DND-41 (cell line): Measurements from ENCODE around the gene KCNH3.

ENCODE experiments used
- ATAC-seq: fragments of 200-7000 bp; cut with Tn5 transposase; 3 replicates; pipeline ENCODE4 v1.9.1; 2021; ENCODE audit warnings: low read depth; ENCODE audit not compliant: insufficient read depth
- DNase-seq: peaks from one replicate; pipeline ENCODE4 v3.0.0-alpha.2; 2020
- H2AFZ ChIP-seq: 2 replicates; pipeline ENCODE4 v1.6.0; 2012; ENCODE audit warnings: low read depth, low read length
- H3K27ac ChIP-seq: 2 replicates; pipeline ENCODE4 v1.5.1; 2012; ENCODE audit warnings: low read length, inconsistent platforms
- H3K27me3 ChIP-seq: fragments of 200-600 bp; sonication (generic); 2 replicates; pipeline ENCODE4 v1.6.0; 2012; ENCODE audit warnings: low read length, mild to moderate bottlenecking, inconsistent platforms; ENCODE audit not compliant: insufficient read depth, poor library complexity
- H3K36me3 ChIP-seq: 2 replicates; pipeline ENCODE4 v1.5.1; 2012; ENCODE audit warnings: low read length, inconsistent platforms; ENCODE audit not compliant: insufficient read depth
- H3K4me1 ChIP-seq: 2 replicates; pipeline ENCODE4 v1.5.1; 2012; ENCODE audit warnings: mild to moderate bottlenecking, low read length; ENCODE audit not compliant: insufficient read depth
- H3K4me2 ChIP-seq: 2 replicates; pipeline ENCODE4 v1.6.0; 2012; ENCODE audit warnings: mild to moderate bottlenecking, moderate library complexity, low read length, inconsistent platforms; ENCODE audit not compliant: insufficient read depth
- H3K4me3 ChIP-seq, 2 experiments: fragments of 200-600 bp in 1 of 2; shearing (Covaris generic) in 1 of 2; 2 replicates each; pipeline ENCODE4 v1.5.1; 2012 to 2016; ENCODE audit warnings: inconsistent platforms in 2 of 2, low read length in 2 of 2, mild to moderate bottlenecking in 2 of 2, low read depth in 1 of 2, moderate library complexity in 1 of 2
- H3K79me2 ChIP-seq: 2 replicates; pipeline ENCODE4 v1.6.0; 2012; ENCODE audit warnings: low read length, inconsistent platforms; ENCODE audit not compliant: insufficient read depth
- H3K9ac ChIP-seq: 2 replicates; pipeline ENCODE4 v1.6.0; 2012; ENCODE audit warnings: low read depth, mild to moderate bottlenecking, inconsistent platforms, low read length, moderate library complexity
- H3K9me3 ChIP-seq: 2 replicates; pipeline ENCODE4 v1.5.1; 2012; ENCODE audit warnings: low read length, moderate library complexity, mild to moderate bottlenecking, inconsistent platforms; ENCODE audit not compliant: insufficient read depth, severe bottlenecking
- H4K20me1 ChIP-seq: 2 replicates; pipeline ENCODE4 v1.6.0; 2012; ENCODE audit warnings: low read length; ENCODE audit not compliant: insufficient read depth
- CTCF ChIP-seq: IDR thresholded peaks from 2 replicates; pipeline ENCODE4 v1.5.1; 2012; ENCODE audit warnings: borderline replicate concordance, low read length, moderate library complexity, mild to moderate bottlenecking; ENCODE audit not compliant: poor library complexity, severe bottlenecking; ENCODE audit errors: extremely low read depth
- EZH2 ChIP-seq: IDR thresholded peaks from 3 replicates; pipeline ENCODE4 v1.6.1; 2012; ENCODE audit warnings: borderline replicate concordance, low read depth, mild to moderate bottlenecking, moderate library complexity, low read length, inconsistent platforms; ENCODE audit not compliant: severe bottlenecking

The KCNH3 gene

GRCh38 chr12:49560695-49561094 lies 21.9 kb downstream of the KCNH3 start:
- ATAC-seq (no peak), DNase-seq (no peak)
- Histone ChIP-seq H4K20me1 (peaks cover 14% of the 10 kb centered on the region), H3K4me2 (no peak overlapping the region), H3K27ac (no peak overlapping the region), H3K27me3 (no peaks in the 10 kb centered on the region), H3K36me3 (peaks cover 89% of the 10 kb centered on the region), H3K4me1 (peaks cover 1% of the 10 kb centered on the region; the same call in 1 of the 2 replicates), H2AFZ (no peak overlapping the region), H3K9ac (no peak overlapping the region), H3K79me2 (peaks cover 2% of the 10 kb centered on the region; the same call in 1 of the 2 replicates), H3K9me3 (no peaks in the 10 kb centered on the region), H3K4me3 (no peak overlapping the region)
- TF ChIP-seq EZH2 (no peak), CTCF (no peak)

GRCh38 chr12:49562233-49562632 lies 23.4 kb downstream of the KCNH3 start:
- no peak overlapping the region for H3K9ac ChIP-seq
- no peak overlapping the region for H3K4me2 ChIP-seq
- H3K27me3 ChIP-seq: no peaks in the 10 kb centered on the region
- no peak overlapping the region for H2AFZ ChIP-seq
- TF ChIP-seq EZH2 (no peak), CTCF (no peak)
- DNase-seq: no peak
- peaks cover 88% of the 10 kb centered on the region for H3K36me3 ChIP-seq
- peaks cover 15% of the 10 kb centered on the region for H4K20me1 ChIP-seq
- peaks cover 16% of the 10 kb centered on the region for H3K79me2 ChIP-seq
- ATAC-seq: no peak
- peaks cover 17% of the 10 kb centered on the region for H3K4me1 ChIP-seq
- H3K9me3 ChIP-seq: no peaks in the 10 kb centered on the region
- H3K27ac ChIP-seq: no peak overlapping the region
- no peak overlapping the region for H3K4me3 ChIP-seq

- Histone ChIP-seq H3K36me3 (peaks cover 84% of the 10 kb centered on the region), H3K9me3 (no peaks in the 10 kb centered on the region), H3K27ac (no peak overlapping the region), H3K4me1 (peaks cover 19% of the 10 kb centered on the region), H3K4me2 (no peak overlapping the region), H3K27me3 (no peaks in the 10 kb centered on the region), H4K20me1 (peaks cover 15% of the 10 kb centered on the region), H3K9ac (no peak overlapping the region), H3K79me2 (peaks cover 22% of the 10 kb centered on the region), H2AFZ (no peak overlapping the region), H3K4me3 (no peak overlapping the region)
- DNase-seq (no peak), ATAC-seq (no peak)
- TF ChIP-seq CTCF (no peak), EZH2 (no peak)
Measured at GRCh38 chr12:49562831-49563230, 24.0 kb downstream of the KCNH3 start.
